Coronary artery (tissue), 2 donors: Measurements from ENCODE around the gene TM7SF2.

ENCODE experiments used
- DNase-seq: peaks from one replicate; pipeline ENCODE4 v3.0.0-alpha.2; 2017; ENCODE audit warnings: low spot score
- H3K27ac ChIP-seq, 2 donors: fragments of 200-600 bp; sonication (generic); one replicate each; pipeline ENCODE4 v1.5.1; 2016 to 2019
- H3K4me3 ChIP-seq: fragments of 200-600 bp; sonication (generic); 2 replicates; pipeline ENCODE4 v1.5.1; 2016; ENCODE audit warnings: mild to moderate bottlenecking, moderate library complexity
- CTCF ChIP-seq: fragments of 200-600 bp; sonication (generic); IDR thresholded peaks from one replicate; pipeline ENCODE4 v1.5.1; 2019; ENCODE audit warnings: antibody characterized with exemption

The TM7SF2 gene

GRCh38 chr11:65163684-65164083 is 52.0 kb downstream of the TM7SF2 start:
- DNase-seq: no peak
- Histone ChIP-seq H3K27ac (no peak overlapping the region), H3K4me3 (no peak overlapping the region)
- TF ChIP-seq CTCF: no peak
